HL-60/S4 treated with phorbol 12-myristate 13-acetate at 8.2 ng/mL for 4 days and 3 days (cell line): Measurements from ENCODE around the gene LGMN.

ENCODE experiments used
- in situ Hi-C: fragments of 300-500 bp; cut with MboI; formaldehyde crosslinking; loops from 2 replicates; pipeline ENCODE4 v1.15.0; 2022; ENCODE audit warnings: low sequenced_read_pairs

Gene LGMN

DNA sequence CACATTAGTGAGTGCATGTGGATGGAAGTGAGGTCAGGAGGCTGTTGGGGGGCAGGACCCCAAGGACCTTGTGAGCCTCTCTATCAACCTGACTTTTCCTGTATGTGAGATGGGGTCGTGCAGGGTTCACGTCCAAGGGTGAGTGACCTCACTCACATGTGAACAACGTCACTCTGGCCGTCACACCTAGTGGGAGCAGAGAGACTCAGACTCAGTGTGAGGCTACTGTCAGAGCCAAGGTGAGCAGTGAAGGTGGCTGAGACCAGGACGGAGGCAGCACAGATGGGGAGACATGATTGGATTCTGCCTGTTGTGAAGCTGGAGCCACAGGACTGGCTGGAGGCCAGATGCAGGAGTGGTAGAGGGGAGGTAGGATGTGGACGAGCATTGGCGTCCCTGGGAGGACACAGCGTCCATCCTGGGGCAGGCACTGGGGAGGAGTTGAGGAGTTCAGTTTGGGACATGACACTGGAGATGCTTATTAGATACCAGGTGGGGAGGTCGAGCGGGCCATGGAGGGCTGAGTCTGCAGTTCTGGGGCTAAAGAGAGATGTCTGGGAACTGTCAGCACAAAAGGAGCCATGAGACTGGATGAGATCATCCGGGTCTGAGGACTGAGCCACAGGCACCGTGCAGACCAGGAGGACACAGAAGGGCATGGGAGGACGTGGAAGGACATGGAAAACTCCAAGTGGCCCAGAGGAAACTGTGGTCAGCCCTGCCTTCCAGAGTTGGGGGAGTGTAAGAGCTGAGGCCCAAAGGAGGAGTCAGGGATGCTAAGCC lies 92.8 kb downstream of the LGMN start:
- in situ Hi-C loops: no loop called here

DNA sequence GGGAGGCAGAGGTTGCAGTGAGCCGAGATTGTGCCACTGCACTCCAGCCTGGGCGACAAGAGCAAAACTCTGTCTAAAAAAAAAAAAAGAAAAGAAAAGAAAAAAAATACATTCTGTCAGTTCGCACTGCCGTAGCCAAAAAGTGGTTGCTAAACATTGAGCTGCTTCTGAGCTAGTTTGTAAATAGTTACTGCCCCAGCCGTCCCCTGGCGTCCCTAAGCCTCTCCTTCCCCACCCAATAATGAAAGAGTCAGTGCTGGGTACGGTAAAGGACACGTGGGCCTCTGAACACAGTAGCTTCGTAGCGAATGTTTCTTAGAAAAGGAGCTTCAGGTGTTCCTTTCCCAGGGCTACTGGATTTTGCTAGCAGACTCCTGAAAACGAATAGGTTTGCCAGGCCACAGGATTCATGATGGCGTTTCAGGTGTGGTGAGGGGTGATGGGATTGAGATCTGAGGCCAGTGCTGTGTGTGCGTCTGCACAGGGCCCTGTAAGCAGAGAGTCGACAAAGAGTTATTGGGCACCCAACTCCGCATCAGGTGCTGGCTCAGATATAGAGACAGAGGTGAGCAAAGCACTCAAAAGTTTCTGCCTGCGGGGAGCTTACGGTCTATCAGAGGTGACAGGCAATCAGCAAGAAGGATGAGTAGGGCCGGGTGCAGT lies 94.1 kb downstream of the LGMN start:
- in situ Hi-C loops: no loop called here
